ENCODE data around the gene P2RY6.

Gene P2RY6

DNA sequence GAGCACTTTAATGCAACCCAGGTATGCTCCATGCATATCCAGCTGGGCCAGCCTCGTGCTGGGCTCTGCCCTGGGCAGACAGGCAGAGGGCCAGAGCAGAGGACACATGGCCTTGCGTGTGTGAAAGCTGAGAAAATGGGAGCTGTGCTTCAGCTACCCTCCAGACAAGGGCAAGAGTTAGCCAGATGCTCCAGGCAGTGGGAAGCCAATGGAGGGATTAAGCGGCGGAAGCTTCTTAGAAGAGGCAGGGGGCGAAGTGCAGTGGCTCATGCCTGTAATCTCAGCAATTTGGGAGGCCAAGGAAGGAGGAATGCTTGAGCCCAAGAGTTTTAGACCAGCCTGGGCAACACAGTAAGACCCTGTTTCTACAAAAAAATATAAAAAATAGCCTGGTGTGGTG is 26.1 kb downstream of the P2RY6 start:
- DNase-seq: no peak

DNA sequence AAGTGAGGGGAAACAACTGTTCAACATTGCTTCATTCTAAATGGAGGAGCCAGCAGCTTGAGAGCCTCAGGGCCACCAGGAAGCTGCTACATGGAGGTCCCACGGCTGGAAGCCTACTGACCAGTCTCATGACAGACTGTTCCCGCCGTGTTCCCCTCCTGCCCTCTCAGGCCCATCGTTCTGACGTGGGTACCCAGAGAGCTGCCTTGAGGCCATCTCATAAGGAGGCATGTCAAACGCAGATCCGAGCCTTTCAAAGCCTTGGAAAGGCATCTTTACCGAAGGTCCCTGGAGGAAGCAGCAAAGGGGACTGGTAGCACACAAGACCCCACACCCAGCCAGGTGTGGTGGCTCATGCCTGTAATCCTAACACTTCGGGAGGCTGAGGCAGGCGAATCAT is 27.6 kb downstream of the P2RY6 start:
- DNase-seq: no peak

DNA sequence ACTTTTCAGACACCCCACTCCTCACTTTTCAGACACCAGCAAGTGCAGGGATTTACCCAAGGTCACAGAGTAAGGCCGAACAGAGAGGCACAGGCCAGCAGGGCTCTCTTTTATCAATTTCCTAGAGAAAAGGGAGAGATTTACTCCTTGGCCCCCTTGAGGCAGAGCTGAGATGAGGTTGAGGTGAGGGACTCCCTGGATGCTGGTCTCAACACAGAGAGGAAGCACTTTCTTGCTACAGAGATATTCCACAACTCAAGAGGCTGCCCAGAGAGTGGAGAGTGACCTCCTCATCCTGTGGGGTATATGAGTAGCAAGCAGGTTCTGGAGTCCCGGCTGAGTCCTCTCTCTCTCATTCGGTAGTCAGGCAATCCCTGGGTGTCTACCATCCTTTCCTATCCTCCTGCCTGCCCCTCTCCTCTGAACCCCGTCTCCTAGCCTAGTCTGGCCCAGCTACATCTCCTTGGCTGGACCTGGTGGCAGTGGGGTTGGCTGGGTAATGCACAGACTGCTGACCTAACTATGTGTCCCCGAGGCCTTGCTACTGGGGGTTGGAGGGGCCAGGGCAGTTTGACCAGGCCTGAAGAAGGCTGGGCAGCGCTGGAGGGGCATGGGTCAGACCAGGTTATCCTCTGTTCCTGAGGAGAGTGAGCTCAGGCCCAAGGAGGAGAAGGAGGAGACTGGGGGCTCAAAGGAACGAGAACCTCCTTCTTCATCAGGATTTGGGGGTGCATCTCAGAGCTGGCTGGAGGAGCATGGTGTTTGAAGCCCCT is 34.1 kb downstream of the P2RY6 start:
- DNase-seq: no peak

GRCh38 chr11:73306977-73307322 is 34.8 kb downstream of the P2RY6 start:
- DNase-seq: no peak

GRCh38 chr11:73307323-73308002 is 35.3 kb downstream of the P2RY6 start:
- peak; percentile 65 for DNase-seq

DNA sequence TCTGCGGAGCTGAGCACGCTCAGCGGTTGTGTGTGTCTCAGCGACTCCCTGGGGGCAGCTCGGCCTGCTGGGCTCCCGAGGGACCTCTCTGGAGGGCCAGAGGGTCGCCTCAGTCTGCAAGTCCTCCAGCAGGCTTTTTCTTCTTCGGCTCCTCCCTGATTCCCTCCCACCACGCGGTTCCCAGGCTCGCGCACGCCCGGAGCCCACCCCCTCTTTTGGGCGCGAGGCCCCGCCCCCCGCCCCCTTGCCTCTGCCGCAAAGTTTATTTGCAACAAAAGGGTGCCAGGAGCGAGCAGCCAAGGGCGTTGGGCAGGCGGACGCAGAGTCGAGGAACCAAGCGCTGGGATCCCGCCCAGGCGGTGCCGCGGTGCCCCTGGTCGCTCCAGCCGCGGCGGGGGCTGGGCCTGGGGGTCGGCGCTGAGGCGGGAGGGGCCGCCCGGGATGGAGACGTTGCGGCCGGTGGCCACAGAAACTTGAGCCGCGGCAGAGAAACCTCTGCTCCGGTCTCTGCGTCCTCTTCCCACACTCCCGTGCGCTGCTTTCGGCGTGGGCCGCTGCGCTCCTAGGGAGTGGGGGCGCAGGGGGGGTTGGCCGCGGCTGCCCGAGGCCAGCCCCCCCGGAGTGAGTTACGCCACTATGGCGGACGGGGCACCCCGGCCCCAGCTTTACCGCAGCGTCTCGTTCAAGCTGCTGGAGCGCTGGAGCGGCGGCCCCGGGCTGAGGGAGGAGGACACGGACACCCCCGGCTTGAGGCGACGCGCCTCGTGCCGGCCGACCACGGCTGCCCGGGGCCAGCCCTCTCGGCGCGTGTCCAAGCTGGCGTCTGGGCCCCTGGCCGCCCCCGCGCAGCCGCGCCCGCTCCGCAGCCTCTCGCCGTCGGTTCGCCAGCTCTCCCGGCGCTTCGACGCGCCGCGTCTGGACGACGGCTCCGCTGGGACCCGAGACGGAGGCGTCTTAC is 36.1 kb downstream of the P2RY6 start, which contains the start of gene ARHGEF17:
Gene ARHGEF17 (plus strand): TSS at position 274 of the 958 bp plus-strand sequence. CDS start 363 bp downstream, at position 637.
- no peak for DNase-seq

DNA sequence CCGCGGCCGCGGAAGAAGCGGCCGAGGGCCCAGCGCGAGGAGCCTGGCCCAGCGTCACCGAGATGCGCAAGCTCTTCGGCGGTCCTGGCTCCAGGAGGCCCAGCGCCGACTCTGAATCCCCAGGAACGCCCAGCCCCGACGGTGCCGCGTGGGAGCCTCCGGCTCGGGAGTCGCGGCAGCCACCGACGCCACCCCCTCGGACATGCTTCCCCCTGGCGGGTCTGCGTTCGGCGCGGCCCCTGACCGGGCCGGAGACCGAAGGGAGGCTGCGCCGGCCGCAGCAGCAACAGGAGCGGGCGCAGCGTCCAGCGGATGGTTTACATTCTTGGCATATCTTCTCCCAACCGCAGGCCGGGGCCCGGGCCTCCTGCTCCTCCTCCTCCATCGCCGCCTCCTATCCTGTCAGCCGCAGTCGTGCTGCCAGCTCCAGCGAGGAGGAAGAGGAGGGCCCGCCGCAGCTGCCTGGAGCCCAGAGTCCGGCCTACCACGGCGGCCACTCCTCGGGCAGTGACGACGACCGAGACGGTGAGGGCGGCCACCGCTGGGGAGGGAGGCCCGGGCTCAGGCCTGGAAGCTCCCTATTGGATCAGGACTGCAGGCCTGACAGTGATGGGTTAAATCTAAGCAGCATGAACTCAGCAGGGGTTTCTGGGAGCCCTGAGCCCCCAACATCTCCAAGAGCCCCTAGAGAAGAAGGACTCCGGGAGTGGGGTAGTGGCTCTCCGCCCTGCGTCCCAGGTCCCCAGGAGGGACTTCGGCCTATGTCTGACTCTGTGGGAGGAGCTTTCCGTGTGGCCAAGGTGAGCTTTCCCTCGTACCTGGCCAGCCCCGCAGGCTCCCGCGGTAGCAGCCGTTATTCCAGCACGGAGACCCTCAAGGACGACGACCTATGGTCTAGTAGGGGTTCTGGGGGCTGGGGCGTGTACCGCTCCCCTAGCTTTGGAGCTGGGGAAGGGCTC is 37.1 kb downstream of the P2RY6 start:
- no peak for DNase-seq

- DNase-seq: no peak
Measured at GRCh38 chr11:73310076-73310475, 37.9 kb downstream of the P2RY6 start.

DNA sequence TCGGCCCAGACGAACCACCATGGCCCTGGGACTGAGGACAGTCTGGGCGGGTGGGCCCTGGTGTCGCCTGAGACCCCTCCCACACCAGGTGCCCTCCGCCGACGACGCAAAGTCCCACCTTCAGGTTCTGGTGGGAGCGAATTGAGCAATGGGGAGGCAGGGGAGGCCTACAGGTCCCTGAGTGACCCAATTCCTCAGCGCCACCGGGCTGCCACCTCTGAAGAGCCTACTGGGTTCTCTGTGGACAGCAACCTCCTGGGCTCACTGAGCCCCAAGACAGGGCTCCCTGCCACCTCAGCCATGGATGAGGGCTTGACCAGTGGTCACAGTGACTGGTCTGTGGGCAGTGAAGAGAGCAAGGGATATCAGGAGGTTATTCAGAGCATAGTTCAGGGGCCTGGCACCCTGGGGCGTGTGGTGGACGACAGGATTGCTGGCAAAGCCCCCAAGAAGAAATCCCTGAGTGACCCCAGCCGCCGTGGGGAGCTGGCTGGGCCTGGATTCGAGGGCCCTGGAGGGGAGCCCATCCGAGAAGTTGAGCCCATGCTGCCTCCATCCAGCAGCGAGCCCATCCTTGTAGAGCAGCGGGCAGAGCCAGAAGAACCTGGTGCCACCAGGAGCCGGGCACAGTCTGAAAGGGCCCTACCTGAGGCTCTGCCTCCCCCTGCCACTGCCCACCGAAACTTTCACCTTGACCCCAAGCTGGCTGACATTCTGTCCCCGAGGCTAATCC is 38.7 kb downstream of the P2RY6 start:
- DNase-seq: no peak

GRCh38 chr11:73311394-73311869 is 39.3 kb downstream of the P2RY6 start:
- DNase-seq: no peak

DNA sequence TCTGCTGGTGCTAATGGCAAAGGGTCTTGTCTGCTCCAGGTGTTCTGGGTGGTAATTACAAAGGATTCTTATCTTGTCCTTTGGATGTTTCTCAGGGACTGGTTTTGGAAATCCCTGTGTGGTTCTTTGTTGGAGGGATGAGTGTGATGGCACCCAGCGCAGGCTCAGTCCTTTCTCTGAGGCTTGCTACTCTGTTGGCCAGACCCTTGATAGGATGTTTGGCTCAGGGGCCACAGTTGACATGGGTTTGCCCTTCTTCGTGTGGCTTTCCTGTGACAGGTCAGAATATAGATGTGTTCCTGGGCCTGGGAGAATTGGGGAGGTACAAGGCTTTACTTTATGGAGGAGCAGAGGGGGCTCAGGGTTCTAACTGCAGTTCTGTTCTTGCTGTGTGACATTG is 39.9 kb downstream of the P2RY6 start:
- no peak for DNase-seq

DNA sequence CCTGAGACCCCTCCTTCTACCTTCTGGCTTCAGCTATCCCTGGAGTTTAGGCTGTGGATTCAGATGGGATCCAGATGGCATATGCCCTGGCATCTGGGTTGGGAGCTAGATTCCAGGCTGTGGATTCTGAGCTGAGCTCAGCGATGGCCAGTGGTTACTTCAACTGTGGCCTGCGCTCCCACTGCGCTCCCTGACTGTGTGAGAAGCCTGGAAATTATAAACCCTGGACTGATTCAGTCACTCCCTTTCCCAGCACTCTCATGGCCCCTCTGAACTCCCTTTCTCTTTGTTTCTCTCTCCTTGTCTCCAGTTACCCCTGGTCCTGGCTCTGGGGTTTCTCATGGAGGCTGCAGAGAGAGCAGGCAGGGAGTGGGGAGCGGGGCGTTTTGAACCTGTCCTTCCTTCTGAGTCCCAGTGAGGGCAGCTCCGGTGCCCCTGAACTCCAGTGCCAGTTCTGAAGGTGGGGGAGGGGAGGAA is 40.8 kb downstream of the P2RY6 start:
- DNase-seq: no peak

- no peak for DNase-seq
Measured at GRCh38 chr11:73313652-73314051, 41.5 kb downstream of the P2RY6 start.

- no peak for DNase-seq
Measured at GRCh38 chr11:73314117-73314961, 42.2 kb downstream of the P2RY6 start.

- DNase-seq: no peak
Measured at GRCh38 chr11:73315293-73316020, 43.3 kb downstream of the P2RY6 start.

GRCh38 chr11:73316422-73316821 is 44.3 kb downstream of the P2RY6 start:
- no peak for DNase-seq

- no peak for DNase-seq
Measured at GRCh38 chr11:73317373-73317772, 45.2 kb downstream of the P2RY6 start.

- no peak for DNase-seq
Measured at GRCh38 chr11:73317803-73318202, 45.7 kb downstream of the P2RY6 start.

DNA sequence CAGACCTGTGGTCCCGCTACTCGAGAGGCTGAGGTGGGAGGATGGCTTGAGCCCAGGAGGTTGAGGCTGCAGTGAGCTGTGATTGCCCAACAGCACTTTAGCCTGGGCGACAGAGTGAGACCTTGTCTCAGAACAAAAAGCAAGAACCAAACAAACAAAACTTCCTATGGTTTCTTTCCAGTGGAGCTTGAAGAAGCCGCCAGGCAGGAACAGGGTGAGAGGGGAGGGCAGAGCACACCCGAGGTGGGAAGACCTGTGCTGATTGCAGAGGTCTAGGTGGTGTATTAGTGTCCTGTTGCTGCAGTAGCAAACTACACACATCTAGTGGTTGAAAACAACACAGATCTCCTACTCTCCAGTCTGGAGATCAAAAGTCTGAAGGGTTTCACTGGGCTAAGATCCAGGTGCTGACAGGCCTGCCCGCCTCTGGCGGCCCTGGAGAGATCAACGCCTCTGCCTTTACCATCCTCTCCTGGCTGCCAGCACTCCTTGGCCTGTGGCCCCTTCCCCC is 46.4 kb downstream of the P2RY6 start:
- DNase-seq: no peak

Data from SIG-M5 (cell line).